Mammary epithelial cell (primary cell): ENCODE results near the gene ARHGAP26.

Source experiments
- CTCF ChIP-seq, 2 donors: IDR thresholded peaks in 1 of 2; conservative IDR thresholded peaks in 1 of 2; 2 replicates each; pipeline ENCODE4 v1.5.1; 2011 to 2012; ENCODE audit warnings: inconsistent platforms in 2 of 2, low read length in 2 of 2, mild to moderate bottlenecking in 2 of 2, control low read depth in 1 of 2, low read depth in 1 of 2; ENCODE audit not compliant: insufficient read depth in 1 of 2; ENCODE audit errors: extremely low read depth in 1 of 2
- EZH2 ChIP-seq: IDR thresholded peaks from 2 replicates; pipeline ENCODE4 v1.6.1; 2012; ENCODE audit warnings: low read length, inconsistent platforms, borderline replicate concordance

- TF ChIP-seq CTCF (conservative IDR thresholded peaks at IDR 0.05 in 1 of 2, IDR thresholded peaks at IDR 0.05 in 1 of 2; ENCODE audit: extremely low read depth in 1 of 2, insufficient read depth in 1 of 2, low read depth in 1 of 2, low read length in 2 of 2) (no peak), EZH2 (no peak)
These were observed 169.7 kb downstream of the ARHGAP26 start for GRCh38 chr5:142939884-142940283.
